GM13976 (cell line): ENCODE data around the gene CEP85.
"Not testable (repeated sequence)": the region's sequence is repeated elsewhere in the genome, so short reads cannot be mapped to it uniquely, and the experiment has no call there.

Source experiments
- DNase-seq: peaks from one replicate; pipeline ENCODE4 v3.0.0; 2012; ENCODE audit warnings: low spot score
- CTCF ChIP-seq: IDR thresholded peaks from 2 replicates; pipeline ENCODE4 v1.5.1; 2012; ENCODE audit warnings: borderline replicate concordance, mild to moderate bottlenecking; ENCODE audit not compliant: insufficient read depth; ENCODE audit errors: extremely low read depth, missing control alignments, control extremely low read depth
- in situ Hi-C: fragments of 300-500 bp; cut with MboI; formaldehyde crosslinking; loops from one replicate; pipeline ENCODE4 v1.12.0; 2022; ENCODE audit warnings: low sequenced_read_pairs, mixed read lengths, inconsistent platforms; ENCODE audit not compliant: unreplicated experiment

CEP85 gene

GRCh38 chr1:26291433-26291832 lies 57.4 kb downstream of the CEP85 start:
- TF ChIP-seq CTCF: no peak
- DNase-seq: peak; percentile 12
- in situ Hi-C loops: no loop called here

DNA sequence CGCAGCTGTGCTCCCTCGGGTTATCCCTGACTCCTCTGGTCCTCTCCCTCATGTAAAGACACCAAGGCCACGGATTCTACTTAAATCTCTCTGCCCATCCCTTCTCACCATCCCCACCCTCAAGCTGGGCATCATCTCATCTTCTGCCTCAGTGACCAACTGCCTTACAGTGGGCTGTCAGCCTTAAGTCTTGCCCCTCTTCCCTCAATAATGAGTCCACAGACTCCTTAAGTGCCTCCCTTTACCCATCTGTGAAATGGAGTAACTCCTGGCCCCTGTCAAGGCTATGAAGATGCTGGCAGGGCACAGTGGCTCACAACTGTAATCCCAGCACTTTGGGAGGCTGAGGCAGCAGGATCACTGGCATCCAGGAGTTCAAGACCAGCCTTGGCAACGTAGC lies 57.9 kb downstream of the CEP85 start:
- TF ChIP-seq CTCF: no peak
- in situ Hi-C loops: no loop called here
- no peak for DNase-seq

DNA sequence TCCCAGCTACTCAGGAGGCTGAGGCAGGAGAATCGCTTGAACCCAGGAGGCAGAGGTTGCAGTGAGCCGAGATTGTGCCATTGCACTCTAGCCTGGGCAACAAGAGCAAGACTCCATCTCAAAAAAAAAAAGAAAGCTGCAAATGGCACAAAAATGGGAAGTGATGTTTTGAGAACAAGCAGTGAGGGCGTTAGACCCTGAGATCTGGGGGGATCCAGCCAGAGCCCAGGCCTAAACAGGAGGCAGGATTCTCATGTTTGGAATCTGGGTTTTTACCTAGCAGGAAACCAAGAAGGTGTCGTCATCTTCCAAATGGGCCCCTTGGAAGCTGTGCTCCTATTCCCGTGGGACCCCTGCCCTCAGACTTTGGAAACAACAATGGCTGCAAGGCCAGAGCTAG lies 58.7 kb downstream of the CEP85 start:
- in situ Hi-C loops, DNase-seq: not testable (repeated sequence)

GRCh38 chr1:26293911-26294463 lies 60.0 kb downstream of the CEP85 start:
- DNase-seq: no peak
- no peak for TF ChIP-seq CTCF
- in situ Hi-C loops: no loop called here

- no peak for TF ChIP-seq CTCF
- in situ Hi-C loops: no loop called here
- no peak for DNase-seq
These were observed 61.5 kb downstream of the CEP85 start for GRCh38 chr1:26295194-26296138.

GRCh38 chr1:26296340-26297056 lies 62.5 kb downstream of the CEP85 start:
- no peak for DNase-seq
- TF ChIP-seq CTCF: no peak
- in situ Hi-C loops: no loop called here
